Measurements from ENCODE around the gene IL23R. TPM values are rescaled to one million over a fixed set of nuclear protein-coding genes. Genes with fewer than 3 reads are reported as not detected.

The IL23R gene
- total RNA-seq, 1 experiment from 2014 or later = not detected

GRCh38 chr1:67224856-67225255 lies 58.6 kb downstream of the IL23R start:
- H3K9ac ChIP-seq (ENCODE audit: low read length) = no peak overlapping the region
- H3K27me3 ChIP-seq (ENCODE audit: insufficient read depth, low read length) = no peaks in the 10 kb centered on the region
- DNase-seq (ENCODE audit: low read depth, low spot score) (no peak), ATAC-seq (no peak)
- no peak overlapping the region for H3K27ac ChIP-seq (ENCODE audit: low read depth, low read length)
- H4K20me1 ChIP-seq (ENCODE audit: insufficient read depth) = no peaks in the 10 kb centered on the region
- H3K4me1 ChIP-seq (ENCODE audit: control insufficient read depth in 1 of 2, insufficient read depth in 2 of 2, low read length in 2 of 2) = no peaks in the 10 kb centered on the region
- POLR2A ChIA-PET = interaction anchor here (0.6 kb wide), 1 partner anchor 272 kb away, joined by 3 read pairs; no protein-coding TSS in a partner anchor
- no peaks in the 10 kb centered on the region for H3K36me3 ChIP-seq (ENCODE audit: control insufficient read depth in 1 of 2, insufficient read depth in 2 of 2, low read length in 2 of 2)
- RAD21 ChIA-PET (ENCODE audit: low non-redundant PET in 1 of 2, low total read pairs in 2 of 2, uncharacterized antibody in 2 of 2, unreplicated experiment in 2 of 2) = no interaction called here
- H3K9me2 ChIP-seq (ENCODE audit: insufficient read depth) = no peaks in the 10 kb centered on the region
- H2AFZ ChIP-seq (ENCODE audit: low read depth, low read length, poor library complexity, severe bottlenecking) = no peak overlapping the region
- no TSS peak for BruUV-seq (replicated peaks)
- H3K4me2 ChIP-seq (ENCODE audit: low read length) = no peak overlapping the region
- TF ChIP-seq POLR2AphosphoS5 (IDR thresholded peaks at IDR 0.05; ENCODE audit: low read depth, low read length) (no peak), ZNF274 (IDR thresholded peaks at IDR 0.05; ENCODE audit: low read depth, low read length) (no peak), CEBPB (IDR thresholded peaks at IDR 0.05; ENCODE audit: low read depth) (no peak), SP1 (IDR thresholded peaks at IDR 0.05; ENCODE audit: low read depth) (no peak), JUND (IDR thresholded peaks at IDR 0.05) (no peak), FOSL1 (IDR thresholded peaks at IDR 0.05; ENCODE audit: low read depth) (no peak), CBX3 (IDR thresholded peaks at IDR 0.05; ENCODE audit: low read depth) (no peak), EGR1 (IDR thresholded peaks at IDR 0.05; ENCODE audit: low read depth) (no peak), RAD21 (IDR thresholded peaks at IDR 0.05; ENCODE audit: low read depth) (no peak), CTCF (IDR thresholded peaks at IDR 0.05 in 2 of 3, conservative IDR thresholded peaks at IDR 0.05 in 1 of 3; ENCODE audit: borderline replicate concordance in 1 of 3, insufficient read depth in 1 of 3, low read depth in 2 of 3, low read length in 2 of 3) (no peak), SRF (IDR thresholded peaks at IDR 0.05; ENCODE audit: low read depth) (no peak), SIN3A (IDR thresholded peaks at IDR 0.05; ENCODE audit: low read depth) (no peak), ZFX (IDR thresholded peaks at IDR 0.05) (no peak), TCF7L2 (IDR thresholded peaks at IDR 0.05; ENCODE audit: borderline replicate concordance, extremely low read depth, insufficient read depth, insufficient read length) (no peak), ATF3 (IDR thresholded peaks at IDR 0.05) (no peak), POLR2A (IDR thresholded peaks at IDR 0.05; ENCODE audit: borderline replicate concordance, extremely low read depth, insufficient read depth, insufficient read length) (no peak), EZH2phosphoT487 (IDR thresholded peaks at IDR 0.05; ENCODE audit: borderline replicate concordance) (no peak)
- TF ChIP-seq, protein P1, sequence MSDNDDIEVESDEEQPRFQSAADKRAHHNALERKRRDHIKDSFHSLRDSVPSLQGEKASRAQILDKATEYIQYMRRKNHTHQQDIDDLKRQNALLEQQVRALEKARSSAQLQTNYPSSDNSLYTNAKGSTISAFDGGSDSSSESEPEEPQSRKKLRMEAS (IDR thresholded peaks at IDR 0.05) = no peak
- TF ChIP-seq, protein P2, sequence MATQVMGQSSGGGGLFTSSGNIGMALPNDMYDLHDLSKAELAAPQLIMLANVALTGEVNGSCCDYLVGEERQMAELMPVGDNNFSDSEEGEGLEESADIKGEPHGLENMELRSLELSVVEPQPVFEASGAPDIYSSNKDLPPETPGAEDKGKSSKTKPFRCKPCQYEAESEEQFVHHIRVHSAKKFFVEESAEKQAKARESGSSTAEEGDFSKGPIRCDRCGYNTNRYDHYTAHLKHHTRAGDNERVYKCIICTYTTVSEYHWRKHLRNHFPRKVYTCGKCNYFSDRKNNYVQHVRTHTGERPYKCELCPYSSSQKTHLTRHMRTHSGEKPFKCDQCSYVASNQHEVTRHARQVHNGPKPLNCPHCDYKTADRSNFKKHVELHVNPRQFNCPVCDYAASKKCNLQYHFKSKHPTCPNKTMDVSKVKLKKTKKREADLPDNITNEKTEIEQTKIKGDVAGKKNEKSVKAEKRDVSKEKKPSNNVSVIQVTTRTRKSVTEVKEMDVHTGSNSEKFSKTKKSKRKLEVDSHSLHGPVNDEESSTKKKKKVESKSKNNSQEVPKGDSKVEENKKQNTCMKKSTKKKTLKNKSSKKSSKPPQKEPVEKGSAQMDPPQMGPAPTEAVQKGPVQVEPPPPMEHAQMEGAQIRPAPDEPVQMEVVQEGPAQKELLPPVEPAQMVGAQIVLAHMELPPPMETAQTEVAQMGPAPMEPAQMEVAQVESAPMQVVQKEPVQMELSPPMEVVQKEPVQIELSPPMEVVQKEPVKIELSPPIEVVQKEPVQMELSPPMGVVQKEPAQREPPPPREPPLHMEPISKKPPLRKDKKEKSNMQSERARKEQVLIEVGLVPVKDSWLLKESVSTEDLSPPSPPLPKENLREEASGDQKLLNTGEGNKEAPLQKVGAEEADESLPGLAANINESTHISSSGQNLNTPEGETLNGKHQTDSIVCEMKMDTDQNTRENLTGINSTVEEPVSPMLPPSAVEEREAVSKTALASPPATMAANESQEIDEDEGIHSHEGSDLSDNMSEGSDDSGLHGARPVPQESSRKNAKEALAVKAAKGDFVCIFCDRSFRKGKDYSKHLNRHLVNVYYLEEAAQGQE (IDR thresholded peaks at IDR 0.05; ENCODE audit: low read depth) = no peak
- no peaks in the 10 kb centered on the region for H3K79me2 ChIP-seq (ENCODE audit: insufficient read depth, low read length)
- intact Hi-C loops (cut with micrococcal nuclease) = no loop called here
- no peaks in the 10 kb centered on the region for H3K9me3 ChIP-seq (ENCODE audit: control insufficient read depth in 1 of 2, insufficient read depth in 1 of 2, low read depth in 1 of 2, low read length in 2 of 2)
- CTCF ChIA-PET = interaction anchor here (0.9 to 5.1 kb wide), 2 partner anchors 9 to 12 kb away, joined by 3 to 34 read pairs; no protein-coding TSS in a partner anchor
- no peak overlapping the region for H3K4me3 ChIP-seq (replicated peaks in 1 of 2; ENCODE audit: low read depth in 1 of 2, low read length in 2 of 2)

Measured in HCT116 (cell line).